Heart left ventricle (tissue), 13 donors: ENCODE measurements around the gene SPEM3.

ENCODE experiments used
- CTCF ChIP-seq, 12 donors: fragments of 200-600 bp; sonication (generic) in 4 of 12; IDR thresholded peaks; one replicate each; pipeline versions ENCODE4 v1.5.0 to v1.8.0; 2018 to 2022; ENCODE audit warnings: antibody characterized with exemption in 12 of 12, mild to moderate bottlenecking in 5 of 12
- POLR2A ChIP-seq, 2 donors: fragments of 450-650 bp; IDR thresholded peaks; one replicate each; pipeline ENCODE4 v1.6.1; 2017; ENCODE audit warnings: antibody characterized with exemption in 2 of 2, mild to moderate bottlenecking in 2 of 2, moderate library complexity in 2 of 2
- donor health status: ischemic (EF 13 %, LVEDD 7.1; RV severe dilation, severe dysfunction).
- donor health status: DM: no; HTN: yes; CAD: no.
- donor health status: DM: no; HTN: no; CAD: no.
- donor health status: ischemic (EF 25% LVEDD 6.9; RV normal size, moderate dysfunction).
- donor health status: ischemic (EF 25% LVEDD 5.7; RV mildly dilated, moderate dysfunction).
- donor health status: ischemic (EF 35%, LVEDD 5.7; RV mildly dilated, moderate dysfunction).
- donor health status: nonischemic (EF 11% LVEDD 7.7; RV severe dilation, severe dysfunction).
- donor health status: DM: yes; HTN: yes; CAD: no.
- donor health status: PGD.
- donor health status: ischemic (EF 29% LVEDD 5.4; RV normal size, mild dysfunction).
- donor health status: nonischemic (EF 23%, LVEDD 6.1; RV moderate dilation, normal function).

DNA sequence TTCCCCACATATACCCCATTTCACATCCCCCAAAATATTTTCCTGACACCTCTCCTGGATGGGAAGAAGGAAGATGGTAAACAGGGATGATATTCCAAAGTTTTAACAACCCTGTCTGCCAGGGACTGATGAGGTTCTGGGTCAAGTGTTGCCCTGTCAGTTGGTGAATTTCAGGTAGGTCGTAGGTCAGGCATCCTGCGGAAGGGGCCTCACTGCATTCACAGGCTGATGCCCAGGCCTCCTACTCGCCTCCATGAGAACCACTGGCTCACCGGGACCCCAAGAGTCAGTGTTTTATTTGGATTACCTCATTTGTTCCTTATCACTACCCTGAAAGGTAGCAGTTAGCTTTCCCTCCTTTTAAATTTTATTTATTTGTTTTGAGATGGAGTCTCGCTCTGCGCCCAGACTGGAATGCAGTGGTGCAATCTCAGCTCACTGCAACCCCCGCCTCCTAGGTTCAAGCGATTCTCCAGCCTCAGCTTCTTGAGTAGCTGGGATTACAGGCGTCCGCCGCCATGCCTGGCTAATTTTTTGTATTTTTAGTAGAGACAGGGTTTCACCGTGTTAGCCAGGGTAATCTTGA is 40.2 kb downstream of the SPEM3 start:
- TF ChIP-seq CTCF (IDR thresholded peaks at IDR 0.05) = no peak
- TF ChIP-seq POLR2A (IDR thresholded peaks at IDR 0.05) = no peak
